ENCODE results near the gene TMED8. TPM values are rescaled to one million over a fixed set of nuclear protein-coding genes. Genes with fewer than 3 reads are reported as not detected.

The TMED8 gene
- total RNA-seq, 1 experiment from 2014 or later: 21.2 TPM

- Histone ChIP-seq H4K20me1 (ENCODE audit: insufficient read depth) (no peaks in the 10 kb centered on the region; the same call in 1 of the 2 replicates), H3K79me2 (ENCODE audit: insufficient read depth, low read length) (peaks cover 6% of the 10 kb centered on the region; the same call in 1 of the 2 replicates), H3K4me3 (replicated peaks in 1 of 2; ENCODE audit: low read depth in 1 of 2, low read length in 2 of 2) (no peak overlapping the region), H3K27me3 (ENCODE audit: insufficient read depth, low read length) (no peaks in the 10 kb centered on the region), H3K4me2 (ENCODE audit: low read length) (no peak overlapping the region), H2AFZ (ENCODE audit: low read depth, low read length, poor library complexity, severe bottlenecking) (no peak overlapping the region), H3K9me3 (ENCODE audit: control insufficient read depth in 1 of 2, insufficient read depth in 1 of 2, low read depth in 1 of 2, low read length in 2 of 2) (no peaks in the 10 kb centered on the region), H3K4me1 (ENCODE audit: control insufficient read depth in 1 of 2, insufficient read depth in 2 of 2, low read length in 2 of 2) (no peaks in the 10 kb centered on the region), H3K9me2 (ENCODE audit: insufficient read depth) (no peaks in the 10 kb centered on the region), H3K27ac (ENCODE audit: low read depth, low read length) (no peak overlapping the region), H3K36me3 (ENCODE audit: control insufficient read depth in 1 of 2, insufficient read depth in 2 of 2, low read length in 2 of 2) (no peaks in the 10 kb centered on the region), H3K9ac (ENCODE audit: low read length) (no peak overlapping the region)
- BruUV-seq (replicated peaks): no TSS peak
- intact Hi-C loops (cut with micrococcal nuclease): no loop called here
- RAD21 ChIA-PET (ENCODE audit: low non-redundant PET in 1 of 2, low total read pairs in 2 of 2, uncharacterized antibody in 2 of 2, unreplicated experiment in 2 of 2): no interaction called here
- ATAC-seq (no peak), DNase-seq (ENCODE audit: low read depth, low spot score) (no peak)
- TF ChIP-seq SP1 (IDR thresholded peaks at IDR 0.05; ENCODE audit: low read depth) (no peak), SIN3A (IDR thresholded peaks at IDR 0.05; ENCODE audit: low read depth) (no peak), TCF7L2 (IDR thresholded peaks at IDR 0.05; ENCODE audit: borderline replicate concordance, extremely low read depth, insufficient read depth, insufficient read length) (no peak), CBX3 (IDR thresholded peaks at IDR 0.05; ENCODE audit: low read depth) (no peak), ELF1 (IDR thresholded peaks at IDR 0.05; ENCODE audit: borderline replicate concordance, low read depth) (no peak), SRF (IDR thresholded peaks at IDR 0.05; ENCODE audit: low read depth) (no peak), POLR2AphosphoS5 (IDR thresholded peaks at IDR 0.05; ENCODE audit: low read depth, low read length) (no peak), ATF3 (IDR thresholded peaks at IDR 0.05) (no peak), EZH2 (IDR thresholded peaks at IDR 0.05) (no peak), RAD21 (IDR thresholded peaks at IDR 0.05; ENCODE audit: low read depth) (no peak)
- CTCF ChIA-PET: no interaction called here
- POLR2A ChIA-PET: no interaction called here
These were observed 12.7 kb downstream of the TMED8 start for GRCh38 chr14:77364146-77364545.

- ChIA-PET CTCF (no interaction called here), RAD21 (ENCODE audit: low non-redundant PET in 1 of 2, low total read pairs in 2 of 2, uncharacterized antibody in 2 of 2, unreplicated experiment in 2 of 2) (no interaction called here), POLR2A (no interaction called here)
- Histone ChIP-seq H4K20me1 (ENCODE audit: insufficient read depth) (no peaks in the 10 kb centered on the region; the same call in 1 of the 2 replicates), H3K9ac (ENCODE audit: low read length) (no peak overlapping the region), H3K79me2 (ENCODE audit: insufficient read depth, low read length) (peaks cover 6% of the 10 kb centered on the region; the same call in 1 of the 2 replicates), H3K4me1 (ENCODE audit: control insufficient read depth in 1 of 2, insufficient read depth in 2 of 2, low read length in 2 of 2) (no peaks in the 10 kb centered on the region), H3K4me3 (replicated peaks in 1 of 2; ENCODE audit: low read depth in 1 of 2, low read length in 2 of 2) (no peak overlapping the region), H3K4me2 (ENCODE audit: low read length) (no peak overlapping the region), H3K9me2 (ENCODE audit: insufficient read depth) (no peaks in the 10 kb centered on the region), H2AFZ (ENCODE audit: low read depth, low read length, poor library complexity, severe bottlenecking) (no peak overlapping the region), H3K36me3 (ENCODE audit: control insufficient read depth in 1 of 2, insufficient read depth in 2 of 2, low read length in 2 of 2) (no peaks in the 10 kb centered on the region), H3K9me3 (ENCODE audit: control insufficient read depth in 1 of 2, insufficient read depth in 1 of 2, low read depth in 1 of 2, low read length in 2 of 2) (no peaks in the 10 kb centered on the region), H3K27ac (ENCODE audit: low read depth, low read length) (no peak overlapping the region), H3K27me3 (ENCODE audit: insufficient read depth, low read length) (no peaks in the 10 kb centered on the region)
- intact Hi-C loops (cut with micrococcal nuclease): no loop called here
- DNase-seq (ENCODE audit: low read depth, low spot score) (no peak), ATAC-seq (no peak)
- no TSS peak for BruUV-seq (replicated peaks)
- TF ChIP-seq RAD21 (IDR thresholded peaks at IDR 0.05; ENCODE audit: low read depth): no peak
- no peak for TF ChIP-seq SP1 (IDR thresholded peaks at IDR 0.05; ENCODE audit: low read depth)
- TF ChIP-seq MAX (IDR thresholded peaks at IDR 0.05): no peak
- TF ChIP-seq ZFX (IDR thresholded peaks at IDR 0.05): no peak
- TF ChIP-seq CEBPB (IDR thresholded peaks at IDR 0.05; ENCODE audit: low read depth): no peak
- no peak for TF ChIP-seq JUND (IDR thresholded peaks at IDR 0.05)
- no peak for TF ChIP-seq EZH2 (IDR thresholded peaks at IDR 0.05)
- TF ChIP-seq TCF7L2 (IDR thresholded peaks at IDR 0.05; ENCODE audit: borderline replicate concordance, extremely low read depth, insufficient read depth, insufficient read length): no peak
These were observed 17.3 kb downstream of the TMED8 start for GRCh38 chr14:77359626-77360025.

All from HCT116 (cell line).